ENCODE measurements around the gene GNLY. TPM values are rescaled to one million over a fixed set of nuclear protein-coding genes. Genes with fewer than 3 reads are reported as not detected.

Gene GNLY
- total and polyA plus RNA-seq, 2 of the 13 experiments (the other 11 are each of a cell fraction or from before 2014, with no cell fraction given) = not detected

GRCh38 chr2:85728883-85729824, 35.0 kb downstream of the GNLY start (continued):
- peak in 1 of 2 experiments; percentile 60; a peak in 1 of 4 replicates for TF ChIP-seq KLF16 (CRISPR knock-in tag; IDR thresholded peaks at IDR 0.05)
- peak; percentile 35; the same call in 1 of the 2 replicates for TF ChIP-seq NFKB2 (CRISPR knock-in tag; IDR thresholded peaks at IDR 0.05; ENCODE audit: borderline replicate concordance)
- TF ChIP-seq FOXC1 (CRISPR knock-in tag; IDR thresholded peaks at IDR 0.05; ENCODE audit: borderline replicate concordance) = 0 out of 2 replicates have a peak, but pooled peaks have one; percentile 44
- no peak for TF ChIP-seq SMARCC2 (IDR thresholded peaks at IDR 0.05)
- TF ChIP-seq NRL (CRISPR knock-in tag; IDR thresholded peaks at IDR 0.05; ENCODE audit: borderline replicate concordance) = peak; percentile 62; the same call in 1 of the 2 replicates
- peak; percentile 43; the same call in 1 of the 2 replicates for TF ChIP-seq ZNF788 (CRISPR knock-in tag; IDR thresholded peaks at IDR 0.05; ENCODE audit: borderline replicate concordance)
- TF ChIP-seq TFDP2 (CRISPR knock-in tag; IDR thresholded peaks at IDR 0.05) = no peak
- TF ChIP-seq RAD21 (CRISPR knock-in tag; IDR thresholded peaks at IDR 0.05) = peak; percentile 98
- TF ChIP-seq ZBTB7B (CRISPR knock-in tag; IDR thresholded peaks at IDR 0.05) = 0 out of 2 replicates have a peak, but pooled peaks have one; percentile 65
- 0 out of 2 replicates have a peak, but pooled peaks have one; percentile 71 for TF ChIP-seq ZNF136 (CRISPR knock-in tag; IDR thresholded peaks at IDR 0.05; ENCODE audit: low read depth)
- peak; percentile 65; the same call in 1 of the 2 replicates for TF ChIP-seq ZNF891 (CRISPR knock-in tag; IDR thresholded peaks at IDR 0.05)
- no peak for TF ChIP-seq TAF15 (IDR thresholded peaks at IDR 0.05; ENCODE audit: low read depth, low read length, poor library complexity, severe bottlenecking)
- TF ChIP-seq ZNF7 (CRISPR knock-in tag; IDR thresholded peaks at IDR 0.05) = no peak
- no peak for TF ChIP-seq ZFP1 (CRISPR knock-in tag; IDR thresholded peaks at IDR 0.05)
- no peak for TF ChIP-seq ZBTB1 (CRISPR knock-in tag; IDR thresholded peaks at IDR 0.05; ENCODE audit: borderline replicate concordance)
- peak; percentile 40; the same call in 1 of the 2 replicates for TF ChIP-seq HOMEZ (CRISPR knock-in tag; IDR thresholded peaks at IDR 0.05; ENCODE audit: low read depth)
- 0 out of 2 replicates have a peak, but pooled peaks have one; percentile 38 for TF ChIP-seq ZNF574 (CRISPR knock-in tag; IDR thresholded peaks at IDR 0.05)
- peak; percentile 55; the same call in 1 of the 2 replicates for TF ChIP-seq ARNT2 (CRISPR knock-in tag; IDR thresholded peaks at IDR 0.05; ENCODE audit: low read depth)
- peak in 1 of 2 experiments; percentile 70; a peak in 1 of 4 replicates for TF ChIP-seq HMGXB4 (CRISPR knock-in tag; IDR thresholded peaks at IDR 0.05; ENCODE audit: borderline replicate concordance in 1 of 2, low read depth in 1 of 2)
- TF ChIP-seq ZNF652 (CRISPR knock-in tag; IDR thresholded peaks at IDR 0.05; ENCODE audit: borderline replicate concordance, low read depth) = no peak
- TF ChIP-seq MTA1 (CRISPR knock-in tag; IDR thresholded peaks at IDR 0.05; ENCODE audit: borderline replicate concordance) = no peak
